H9 (cell line): ENCODE measurements around the gene UQCC2. TPM values are rescaled to one million over a fixed set of nuclear protein-coding genes. Genes with fewer than 3 reads are reported as not detected.
A peak's percentile ranks its signal among the peaks of the same experiment; 100 is the strongest.

Source experiments
- DNase-seq: peaks from one replicate; pipeline ENCODE4 v3.0.0-alpha.2; 2017
- H2AFZ ChIP-seq: one replicate; pipeline ENCODE4 v1.6.1; 2013; ENCODE audit warnings: mild to moderate bottlenecking, low read length, control low read depth, moderate library complexity
- H2AK5ac ChIP-seq: 2 replicates; pipeline ENCODE4 v1.6.1; 2013; ENCODE audit warnings: low read length, control low read depth, mixed read lengths; ENCODE audit not compliant: insufficient read length
- H2BK120ac ChIP-seq: one replicate; pipeline ENCODE4 v1.6.1; 2013; ENCODE audit warnings: low read depth, mild to moderate bottlenecking, low read length, control low read depth, inconsistent platforms; ENCODE audit not compliant: poor library complexity, severe bottlenecking
- H2BK12ac ChIP-seq: 2 replicates; pipeline ENCODE4 v1.6.1; 2013; ENCODE audit warnings: low read length, control low read depth, mixed read lengths, low read depth; ENCODE audit not compliant: insufficient read length
- H2BK15ac ChIP-seq: 2 replicates; pipeline ENCODE4 v1.6.1; 2013; ENCODE audit warnings: low read depth, low read length, control low read depth
- H2BK20ac ChIP-seq: one replicate; pipeline ENCODE4 v1.6.1; 2013; ENCODE audit warnings: low read depth, mild to moderate bottlenecking, low read length, control low read depth, inconsistent platforms; ENCODE audit not compliant: poor library complexity, severe bottlenecking
- H2BK5ac ChIP-seq: 2 replicates; pipeline ENCODE4 v1.6.1; 2013; ENCODE audit warnings: low read length, control low read depth, mixed read lengths; ENCODE audit not compliant: insufficient read length
- H3K14ac ChIP-seq: 2 replicates; pipeline ENCODE4 v1.6.1; 2013; ENCODE audit warnings: low read length, control low read depth; ENCODE audit not compliant: insufficient read depth
- H3K18ac ChIP-seq: 2 replicates; pipeline ENCODE4 v1.6.1; 2013; ENCODE audit warnings: low read depth, mild to moderate bottlenecking, mixed read lengths, low read length, control low read depth; ENCODE audit not compliant: insufficient read length
- H3K23ac ChIP-seq: 2 replicates; pipeline ENCODE4 v1.6.1; 2013; ENCODE audit warnings: low read length, control low read depth, mixed read lengths, low read depth; ENCODE audit not compliant: insufficient read length
- H3K23me2 ChIP-seq: 2 replicates; pipeline ENCODE4 v1.6.1; 2013; ENCODE audit warnings: low read depth, mild to moderate bottlenecking, mixed read lengths, low read length, control low read depth; ENCODE audit not compliant: insufficient read length, poor library complexity, severe bottlenecking
- H3K27ac ChIP-seq: 2 replicates; pipeline ENCODE4 v1.5.1; 2013; ENCODE audit warnings: low read length, control low read depth, mixed read lengths, low read depth; ENCODE audit not compliant: insufficient read length
- H3K27me3 ChIP-seq: 2 replicates; pipeline ENCODE4 v1.6.1; 2013; ENCODE audit warnings: low read length, control low read depth, inconsistent platforms; ENCODE audit not compliant: insufficient read depth
- H3K4ac ChIP-seq: 2 replicates; pipeline ENCODE4 v1.6.1; 2013; ENCODE audit warnings: low read depth, mild to moderate bottlenecking, control low read depth, inconsistent platforms, low read length, moderate library complexity
- H3K4me1 ChIP-seq: 2 replicates; pipeline ENCODE4 v1.6.1; 2013; ENCODE audit warnings: low read length, control low read depth, inconsistent platforms; ENCODE audit not compliant: insufficient read depth
- H3K4me2 ChIP-seq: 2 replicates; pipeline ENCODE4 v1.6.1; 2013; ENCODE audit warnings: low read length, control low read depth, mixed read lengths; ENCODE audit not compliant: insufficient read length, insufficient read depth
- H3K56ac ChIP-seq: 2 replicates; pipeline ENCODE4 v1.6.1; 2013; ENCODE audit warnings: low read depth, mild to moderate bottlenecking, mixed read lengths, low read length, control low read depth; ENCODE audit not compliant: insufficient read length
- H3K79me1 ChIP-seq: 2 replicates; pipeline ENCODE4 v1.6.1; 2013; ENCODE audit warnings: low read depth, mild to moderate bottlenecking, moderate library complexity, low read length, control low read depth, inconsistent platforms; ENCODE audit not compliant: insufficient read depth, poor library complexity, severe bottlenecking
- H3K79me2 ChIP-seq: 2 replicates; pipeline ENCODE4 v1.6.1; 2013; ENCODE audit warnings: low read length, control low read depth, inconsistent platforms; ENCODE audit not compliant: insufficient read depth
- H3K9ac ChIP-seq: 2 replicates; pipeline ENCODE4 v1.6.1; 2013; ENCODE audit warnings: low read length, control low read depth, mixed read lengths; ENCODE audit not compliant: insufficient read length; ENCODE audit errors: extremely low read depth
- H3K9me3 ChIP-seq: one replicate; pipeline ENCODE4 v1.6.1; 2013; ENCODE audit warnings: low read depth, low read length, inconsistent platforms; ENCODE audit not compliant: control insufficient read depth
- H3T11ph ChIP-seq: one replicate; pipeline ENCODE4 v1.6.1; 2013; ENCODE audit warnings: mild to moderate bottlenecking, low read length, control low read depth, inconsistent platforms
- H4K20me1 ChIP-seq: one replicate; pipeline ENCODE4 v1.6.1; 2013; ENCODE audit not compliant: control insufficient read depth, insufficient read length, insufficient read depth
- H4K5ac ChIP-seq: 2 replicates; pipeline ENCODE4 v1.6.1; 2013; ENCODE audit warnings: low read depth, mild to moderate bottlenecking, mixed read lengths, low read length, control low read depth; ENCODE audit not compliant: insufficient read length
- H4K8ac ChIP-seq: replicated peaks from 2 replicates; pipeline ENCODE4 v1.6.1; 2013; ENCODE audit warnings: low read length, control low read depth, mixed read lengths, low read depth; ENCODE audit not compliant: insufficient read length
- H4K91ac ChIP-seq: 2 replicates; pipeline ENCODE4 v1.6.1; 2013; ENCODE audit warnings: low read depth, mild to moderate bottlenecking, moderate library complexity, mixed read lengths, low read length, control low read depth; ENCODE audit not compliant: insufficient read length
- H3K27ac Mint-ChIP-seq, 3 experiments: 2 replicates in 2 of 3; 3 replicates in 1 of 3; pipeline ENCODE4 v1.8.0; 2020 to 2021; ENCODE audit warnings: mixed read lengths in 3 of 3, mild to moderate bottlenecking in 1 of 3, moderate library complexity in 1 of 3
- H3K27me3 Mint-ChIP-seq: 2 replicates; pipeline ENCODE4 v1.8.0; 2021; ENCODE audit warnings: low read depth, mild to moderate bottlenecking, moderate library complexity, mixed read lengths
- H3K36me3 Mint-ChIP-seq, 3 experiments: 2 replicates in 2 of 3; 3 replicates in 1 of 3; pipeline ENCODE4 v1.8.0; 2020 to 2021; ENCODE audit warnings: low read depth in 3 of 3, mixed read lengths in 3 of 3; ENCODE audit not compliant: insufficient read depth in 1 of 3
- H3K4me1 Mint-ChIP-seq, 2 experiments: 2 replicates each; pipeline ENCODE4 v1.8.0; 2020; ENCODE audit warnings: mixed read lengths in 2 of 2
- H3K4me3 Mint-ChIP-seq, 2 experiments: 2 replicates in 1 of 2; 3 replicates in 1 of 2; pipeline ENCODE4 v1.8.0; 2020 to 2021; ENCODE audit warnings: mild to moderate bottlenecking in 2 of 2, mixed read lengths in 2 of 2, moderate library complexity in 1 of 2
- H3K9me3 Mint-ChIP-seq, 2 experiments: 2 replicates in 1 of 2; 3 replicates in 1 of 2; pipeline ENCODE4 v1.8.0; 2020; ENCODE audit warnings: mild to moderate bottlenecking in 2 of 2, mixed read lengths in 2 of 2, moderate library complexity in 1 of 2
- CTCF ChIP-seq: fragments of 200-600 bp; sonication (generic); conservative IDR thresholded peaks from 3 replicates; pipeline ENCODE4 v1.8.0; 2021; ENCODE audit warnings: antibody characterized with exemption, mild to moderate bottlenecking
- WGBS: extraction: QIAGEN DNeasy Blood & Tissue Kit; methylation state at CpG from one replicate; pipeline ENCODE4 v1.1.7; 2013; ENCODE audit warnings: missing lambda C conversion rate, low lambda C conversion rate, mixed read lengths; ENCODE audit not compliant: insufficient read length; ENCODE audit errors: extremely low coverage; 5-methylcytosine and 5-hydroxymethylcytosine counted together
- total RNA-seq: library from RNA; stranded (reverse); gene quantifications from 2 replicates; pipeline ENCODE4 v1.2.1, GENCODE V29; 2021

The UQCC2 gene
- total RNA-seq, 1 experiment from 2014 or later, result 140 TPM

DNA sequence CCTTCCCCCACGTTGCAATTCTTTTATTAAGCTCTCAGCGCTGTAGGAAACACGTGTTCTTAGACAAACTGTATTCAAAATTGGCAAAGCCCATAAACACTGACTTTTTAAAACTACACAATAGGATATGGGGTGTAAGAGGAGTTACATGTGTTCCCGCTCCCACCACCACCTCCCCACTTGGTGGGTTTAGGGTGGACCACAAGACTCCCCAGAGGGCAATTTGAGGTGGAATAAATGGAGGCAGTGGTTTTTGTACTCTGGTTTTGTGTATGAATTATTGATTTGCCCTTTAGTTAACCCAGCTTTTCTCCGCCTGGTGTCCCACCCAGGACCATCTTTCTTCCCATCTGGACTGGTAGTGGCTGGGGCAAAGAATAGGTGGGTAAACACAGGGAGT lies 3.7 kb downstream of the UQCC2 start:
- no peak overlapping the region for H3K4me2 ChIP-seq
- H3K14ac ChIP-seq, result no peak overlapping the region
- H2BK20ac ChIP-seq, result no peak overlapping the region
- no peak overlapping the region for H3K56ac ChIP-seq
- no peak overlapping the region for H3K23ac ChIP-seq
- H2BK15ac ChIP-seq, result no peak overlapping the region
- H2BK120ac ChIP-seq, result no peak overlapping the region
- H3K18ac ChIP-seq, result no peak overlapping the region
- Mint-ChIP-seq H3K9me3 (no peaks in the 10 kb centered on the region), H3K27ac (peak overlapping the region in 1 of 3 experiments; percentile 65; a peak in 1 of 7 replicates), H3K4me1 (peaks cover 41 to 46% of the 10 kb centered on the region in 2 experiments), H3K4me3 (no peak overlapping the region), H3K36me3 (peaks cover 22 to 61% (median 47%) of the 10 kb centered on the region in 3 experiments; a peak in 6 of 7 replicates), H3K27me3 (no peaks in the 10 kb centered on the region; the same call in none of the 2 replicates)
- H2BK5ac ChIP-seq, result no peak overlapping the region
- peaks cover 5% of the 10 kb centered on the region for H3K23me2 ChIP-seq
- no peak overlapping the region for H3K9ac ChIP-seq
- no peaks in the 10 kb centered on the region for H3K9me3 ChIP-seq
- H2BK12ac ChIP-seq, result no peak overlapping the region
- H2AFZ ChIP-seq, result no peak overlapping the region
- DNase-seq, result no peak
- H4K5ac ChIP-seq, result no peak overlapping the region
- H3T11ph ChIP-seq, result no peak overlapping the region
- TF ChIP-seq CTCF, result no peak
- H3K79me1 ChIP-seq, result peaks cover 7% of the 10 kb centered on the region
- H4K8ac ChIP-seq, result no peak overlapping the region
- H3K4me1 ChIP-seq, result peaks cover 10% of the 10 kb centered on the region; the same call in 1 of the 2 replicates
- H4K91ac ChIP-seq, result no peak overlapping the region
- no CpG with 5 or more reads among the region's 5 CpGs for WGBS
- no peaks in the 10 kb centered on the region for H3K27me3 ChIP-seq
- peaks cover 2% of the 10 kb centered on the region; the same call in 1 of the 2 replicates for H3K79me2 ChIP-seq
- no peak overlapping the region for H3K4ac ChIP-seq
- no peak overlapping the region for H2AK5ac ChIP-seq
- no peaks in the 10 kb centered on the region for H4K20me1 ChIP-seq
- no peak overlapping the region for H3K27ac ChIP-seq
